ENCODE data around the gene ADSL. TPM values are rescaled to one million over a fixed set of nuclear protein-coding genes. Genes with fewer than 3 reads are reported as not detected.
"Not testable (repeated sequence)": the region's sequence is repeated elsewhere in the genome, so short reads cannot be mapped to it uniquely, and the experiment has no call there.

The ADSL gene
- total RNA-seq, 6 experiments from 2014 or later = 60.6 to 73.8 (median 70.9) TPM

- Mint-ChIP-seq H3K27me3 (ENCODE audit: insufficient read depth) (no peaks in the 10 kb centered on the region), H3K9me3 (no peaks in the 10 kb centered on the region), H3K4me1 (ENCODE audit: low read depth) (peaks cover 44% of the 10 kb centered on the region), H3K4me3 (no peak overlapping the region), H3K36me3 (ENCODE audit: low read depth) (peaks cover 30% of the 10 kb centered on the region), H3K27ac (peak overlapping the region; percentile 86)
- no peak for DNase-seq
- TF ChIP-seq, protein P1, sequence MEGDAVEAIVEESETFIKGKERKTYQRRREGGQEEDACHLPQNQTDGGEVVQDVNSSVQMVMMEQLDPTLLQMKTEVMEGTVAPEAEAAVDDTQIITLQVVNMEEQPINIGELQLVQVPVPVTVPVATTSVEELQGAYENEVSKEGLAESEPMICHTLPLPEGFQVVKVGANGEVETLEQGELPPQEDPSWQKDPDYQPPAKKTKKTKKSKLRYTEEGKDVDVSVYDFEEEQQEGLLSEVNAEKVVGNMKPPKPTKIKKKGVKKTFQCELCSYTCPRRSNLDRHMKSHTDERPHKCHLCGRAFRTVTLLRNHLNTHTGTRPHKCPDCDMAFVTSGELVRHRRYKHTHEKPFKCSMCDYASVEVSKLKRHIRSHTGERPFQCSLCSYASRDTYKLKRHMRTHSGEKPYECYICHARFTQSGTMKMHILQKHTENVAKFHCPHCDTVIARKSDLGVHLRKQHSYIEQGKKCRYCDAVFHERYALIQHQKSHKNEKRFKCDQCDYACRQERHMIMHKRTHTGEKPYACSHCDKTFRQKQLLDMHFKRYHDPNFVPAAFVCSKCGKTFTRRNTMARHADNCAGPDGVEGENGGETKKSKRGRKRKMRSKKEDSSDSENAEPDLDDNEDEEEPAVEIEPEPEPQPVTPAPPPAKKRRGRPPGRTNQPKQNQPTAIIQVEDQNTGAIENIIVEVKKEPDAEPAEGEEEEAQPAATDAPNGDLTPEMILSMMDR (IDR thresholded peaks at IDR 0.05) = no peak
These were observed 37.2 kb upstream of the ADSL start for GRCh38 chr22:40308999-40309573.

- TF ChIP-seq, protein P1 (IDR thresholded peaks at IDR 0.05) = no peak
- Mint-ChIP-seq H3K9me3 (no peaks in the 10 kb centered on the region), H3K4me1 (ENCODE audit: low read depth) (peaks cover 44% of the 10 kb centered on the region), H3K27ac (peak overlapping the region; percentile 86), H3K27me3 (ENCODE audit: insufficient read depth) (no peaks in the 10 kb centered on the region), H3K36me3 (ENCODE audit: low read depth) (peaks cover 34% of the 10 kb centered on the region), H3K4me3 (peak overlapping the region; percentile 84; the same call in 1 of the 2 replicates)
- no peak for DNase-seq
These were observed 36.7 kb upstream of the ADSL start for GRCh38 chr22:40309631-40310030.

DNA sequence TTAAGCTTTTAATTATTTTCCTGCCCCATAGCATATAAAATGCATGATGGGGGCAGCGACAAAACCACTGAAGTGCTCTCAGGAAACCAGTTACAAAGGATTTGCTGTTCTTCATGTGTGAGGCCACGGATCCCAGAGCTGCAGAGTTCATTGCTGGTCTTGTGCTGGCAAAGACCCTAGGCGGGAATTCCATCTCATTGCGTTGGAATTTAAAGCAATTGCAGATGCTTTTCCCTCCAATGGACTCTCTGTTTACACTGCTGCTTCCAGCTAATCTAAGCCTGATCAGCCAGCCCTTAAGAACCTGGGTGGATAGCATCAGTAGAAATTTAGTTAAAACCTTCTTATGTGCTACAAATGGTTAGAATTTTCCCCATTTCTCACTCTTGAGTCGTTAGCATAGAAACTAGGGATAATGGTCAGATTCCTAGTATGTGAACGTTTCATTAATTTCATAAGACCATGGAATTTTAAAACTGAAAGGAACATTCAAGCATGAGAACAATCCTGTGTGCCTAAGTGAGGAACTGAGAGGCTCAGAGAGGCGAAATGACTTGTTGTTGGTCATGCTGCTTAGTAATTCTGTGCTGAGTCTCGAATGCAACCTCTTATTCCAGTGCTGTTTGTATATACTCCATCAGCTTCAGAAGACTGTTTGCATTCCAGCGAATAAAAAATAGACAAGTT is 36.1 kb upstream of the ADSL start:
- H3K27ac Mint-ChIP-seq = peak overlapping the region; percentile 86
- H3K27me3 Mint-ChIP-seq (ENCODE audit: insufficient read depth) = peaks cover 1% of the 10 kb centered on the region; the same call in 1 of the 2 replicates
- peak overlapping the region; percentile 84 for H3K4me3 Mint-ChIP-seq
- H3K4me1 Mint-ChIP-seq (ENCODE audit: low read depth) = peaks cover 44% of the 10 kb centered on the region
- peaks cover 37% of the 10 kb centered on the region for H3K36me3 Mint-ChIP-seq (ENCODE audit: low read depth)
- DNase-seq = peak; percentile 85
- no peaks in the 10 kb centered on the region for H3K9me3 Mint-ChIP-seq
- TF ChIP-seq, protein P1 (IDR thresholded peaks at IDR 0.05) = no peak

GRCh38 chr22:40310768-40311120 is 35.6 kb upstream of the ADSL start:
- H3K27ac Mint-ChIP-seq = peak overlapping the region; percentile 86
- peaks cover 2% of the 10 kb centered on the region for H3K27me3 Mint-ChIP-seq (ENCODE audit: insufficient read depth)
- H3K9me3 Mint-ChIP-seq = no peaks in the 10 kb centered on the region
- TF ChIP-seq, protein P1 (IDR thresholded peaks at IDR 0.05) = no peak
- H3K36me3 Mint-ChIP-seq (ENCODE audit: low read depth) = peaks cover 42% of the 10 kb centered on the region
- DNase-seq = no peak
- H3K4me1 Mint-ChIP-seq (ENCODE audit: low read depth) = peaks cover 44% of the 10 kb centered on the region
- H3K4me3 Mint-ChIP-seq = peak overlapping the region; percentile 84

GRCh38 chr22:40311646-40312045 is 34.7 kb upstream of the ADSL start:
- Mint-ChIP-seq H3K4me1 (ENCODE audit: low read depth) (peaks cover 44% of the 10 kb centered on the region), H3K4me3 (peak overlapping the region; percentile 84), H3K36me3 (ENCODE audit: low read depth) (peaks cover 48% of the 10 kb centered on the region)

DNA sequence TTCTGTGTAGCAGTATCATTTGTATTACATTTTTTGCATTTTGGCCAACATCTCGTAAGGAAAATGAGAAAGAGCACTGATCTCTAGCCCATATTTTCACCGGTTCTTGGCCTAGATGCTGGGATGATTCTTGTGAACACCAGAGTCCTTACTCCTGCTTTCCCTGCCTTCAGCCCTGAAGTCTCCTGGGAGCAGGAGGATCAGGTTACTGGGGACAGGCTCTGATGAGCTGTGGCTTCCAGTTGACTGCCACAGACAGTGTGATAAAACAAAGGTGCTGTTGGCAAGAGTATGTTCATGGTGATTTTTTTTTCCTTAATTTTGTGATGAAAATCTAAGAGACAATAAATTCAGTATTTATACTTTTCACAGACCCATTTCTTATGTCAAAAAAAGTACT is 34.2 kb upstream of the ADSL start:
- H3K4me1 Mint-ChIP-seq (ENCODE audit: low read depth) = peaks cover 44% of the 10 kb centered on the region
- H3K9me3 Mint-ChIP-seq = no peaks in the 10 kb centered on the region
- peaks cover 52% of the 10 kb centered on the region for H3K36me3 Mint-ChIP-seq (ENCODE audit: low read depth)
- no peak for DNase-seq
- peak overlapping the region; percentile 62 for H3K27ac Mint-ChIP-seq
- TF ChIP-seq, protein P1 (IDR thresholded peaks at IDR 0.05) = no peak
- peak overlapping the region; percentile 84 for H3K4me3 Mint-ChIP-seq
- H3K27me3 Mint-ChIP-seq (ENCODE audit: insufficient read depth) = peaks cover 2% of the 10 kb centered on the region

More at GRCh38 chr22:40311646-40312045, 34.7 kb upstream of the ADSL start:
- not testable (repeated sequence) for H3K9me3 Mint-ChIP-seq; H3K27me3 Mint-ChIP-seq (ENCODE audit: insufficient read depth); DNase-seq
- peak overlapping the region; percentile 86 for H3K27ac Mint-ChIP-seq
